ENCODE results near the gene ARID1B.

The ARID1B gene

GRCh38 chr6:156928126-156928525 lies 150.9 kb downstream of the ARID1B start:
- H3K9me3 ChIP-seq (ENCODE audit: control insufficient read depth in 1 of 2, low read length in 2 of 2): no peaks in the 10 kb centered on the region
- no peaks in the 10 kb centered on the region for H3K27me3 ChIP-seq (ENCODE audit: control insufficient read depth in 1 of 2, insufficient read depth in 2 of 2, low read length in 2 of 2)
- no peak overlapping the region for H3K27ac ChIP-seq (ENCODE audit: low read depth, low read length)
- no peak overlapping the region for H3K4me3 ChIP-seq (ENCODE audit: low read depth in 1 of 2, low read length in 2 of 2)
- peaks cover 12 to 22% of the 10 kb centered on the region in 2 donors for H3K4me1 ChIP-seq (ENCODE audit: control insufficient read depth in 1 of 2, insufficient read depth in 2 of 2, low read length in 2 of 2)
- no peaks in the 10 kb centered on the region for H3K36me3 ChIP-seq (ENCODE audit: control insufficient read depth in 1 of 2, insufficient read depth in 2 of 2, low read length in 2 of 2)
- H3K9ac ChIP-seq (ENCODE audit: low read depth in 1 of 2, low read length in 2 of 2): no peak overlapping the region

- H3K4me3 ChIP-seq (ENCODE audit: low read depth in 1 of 2, low read length in 2 of 2): no peak overlapping the region
- no peaks in the 10 kb centered on the region for H3K9me3 ChIP-seq (ENCODE audit: control insufficient read depth in 1 of 2, low read length in 2 of 2)
- peaks cover 21 to 31% of the 10 kb centered on the region in 2 donors for H3K4me1 ChIP-seq (ENCODE audit: control insufficient read depth in 1 of 2, insufficient read depth in 2 of 2, low read length in 2 of 2)
- no peaks in the 10 kb centered on the region for H3K36me3 ChIP-seq (ENCODE audit: control insufficient read depth in 1 of 2, insufficient read depth in 2 of 2, low read length in 2 of 2)
- H3K9ac ChIP-seq (ENCODE audit: low read depth in 1 of 2, low read length in 2 of 2): no peak overlapping the region
- no peaks in the 10 kb centered on the region for H3K27me3 ChIP-seq (ENCODE audit: control insufficient read depth in 1 of 2, insufficient read depth in 2 of 2, low read length in 2 of 2)
- H3K27ac ChIP-seq (ENCODE audit: low read depth, low read length): no peak overlapping the region
These were observed 151.8 kb downstream of the ARID1B start for GRCh38 chr6:156928972-156929371.

DNA sequence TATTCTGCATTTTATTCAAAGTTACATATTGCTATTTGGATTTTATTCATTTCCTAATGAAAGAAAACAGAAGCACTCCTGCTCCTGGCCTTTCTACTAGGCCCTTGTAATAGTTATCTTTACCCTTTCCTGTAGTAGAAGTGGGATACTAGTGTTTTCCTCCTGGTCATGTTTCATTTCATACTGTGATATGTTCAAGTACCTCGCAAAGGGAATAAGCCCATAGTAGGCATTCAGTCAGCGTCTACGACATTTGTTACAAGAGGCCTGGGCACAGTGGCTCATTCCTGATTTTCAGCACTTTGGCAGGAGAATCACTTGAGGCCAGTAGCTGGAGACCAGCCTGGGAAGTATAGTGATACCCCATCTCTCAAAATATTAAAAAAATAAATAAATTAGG lies 154.1 kb downstream of the ARID1B start:
- no peak overlapping the region for H3K9ac ChIP-seq (ENCODE audit: low read depth in 1 of 2, low read length in 2 of 2)
- no peak overlapping the region for H3K4me3 ChIP-seq (ENCODE audit: low read depth in 1 of 2, low read length in 2 of 2)
- no peaks in the 10 kb centered on the region for H3K9me3 ChIP-seq (ENCODE audit: control insufficient read depth in 1 of 2, low read length in 2 of 2)
- no peaks in the 10 kb centered on the region for H3K27me3 ChIP-seq (ENCODE audit: control insufficient read depth in 1 of 2, insufficient read depth in 2 of 2, low read length in 2 of 2)
- H3K4me1 ChIP-seq (ENCODE audit: control insufficient read depth in 1 of 2, insufficient read depth in 2 of 2, low read length in 2 of 2): peaks cover 17 to 29% of the 10 kb centered on the region in 2 donors
- H3K27ac ChIP-seq (ENCODE audit: low read depth, low read length): no peak overlapping the region
- peaks cover 0 to 4% of the 10 kb centered on the region in 2 donors for H3K36me3 ChIP-seq (ENCODE audit: control insufficient read depth in 1 of 2, insufficient read depth in 2 of 2, low read length in 2 of 2)

GRCh38 chr6:156933201-156934068 lies 156.3 kb downstream of the ARID1B start:
- H3K36me3 ChIP-seq (ENCODE audit: control insufficient read depth in 1 of 2, insufficient read depth in 2 of 2, low read length in 2 of 2): peaks cover 0 to 4% of the 10 kb centered on the region in 2 donors
- no peaks in the 10 kb centered on the region for H3K27me3 ChIP-seq (ENCODE audit: control insufficient read depth in 1 of 2, insufficient read depth in 2 of 2, low read length in 2 of 2)
- H3K27ac ChIP-seq (ENCODE audit: low read depth, low read length): no peak overlapping the region
- H3K9me3 ChIP-seq (ENCODE audit: control insufficient read depth in 1 of 2, low read length in 2 of 2): no peaks in the 10 kb centered on the region
- H3K4me3 ChIP-seq (ENCODE audit: low read depth in 1 of 2, low read length in 2 of 2): no peak overlapping the region
- peaks cover 24 to 33% of the 10 kb centered on the region in 2 donors for H3K4me1 ChIP-seq (ENCODE audit: control insufficient read depth in 1 of 2, insufficient read depth in 2 of 2, low read length in 2 of 2)
- no peak overlapping the region for H3K9ac ChIP-seq (ENCODE audit: low read depth in 1 of 2, low read length in 2 of 2)

DNA sequence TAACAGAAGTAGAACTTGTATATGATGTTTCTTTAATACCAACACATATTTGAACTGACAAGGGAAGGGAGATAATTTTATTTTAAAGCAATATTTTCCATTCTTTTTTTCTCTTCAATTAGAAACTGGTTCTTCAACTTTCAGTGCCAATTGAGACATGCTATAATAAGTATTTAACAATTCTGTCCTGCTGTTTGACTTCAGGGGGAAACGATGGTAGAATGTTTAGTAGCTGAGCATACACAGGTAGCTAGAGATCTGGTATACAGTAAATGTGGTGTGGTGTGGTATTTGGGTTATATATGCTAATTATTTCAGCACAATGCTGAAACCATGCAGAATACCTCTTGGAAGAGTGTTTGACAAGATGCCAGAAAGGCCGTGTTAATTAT lies 156.9 kb downstream of the ARID1B start:
- Histone ChIP-seq H3K27me3 (ENCODE audit: control insufficient read depth in 1 of 2, insufficient read depth in 2 of 2, low read length in 2 of 2) (no peaks in the 10 kb centered on the region), H3K4me1 (ENCODE audit: control insufficient read depth in 1 of 2, insufficient read depth in 2 of 2, low read length in 2 of 2) (peaks cover 24 to 39% of the 10 kb centered on the region in 2 donors), H3K4me3 (ENCODE audit: low read depth in 1 of 2, low read length in 2 of 2) (no peak overlapping the region), H3K9ac (ENCODE audit: low read depth in 1 of 2, low read length in 2 of 2) (no peak overlapping the region), H3K9me3 (ENCODE audit: control insufficient read depth in 1 of 2, low read length in 2 of 2) (no peaks in the 10 kb centered on the region), H3K27ac (ENCODE audit: low read depth, low read length) (no peak overlapping the region), H3K36me3 (ENCODE audit: control insufficient read depth in 1 of 2, insufficient read depth in 2 of 2, low read length in 2 of 2) (peaks cover 0 to 4% of the 10 kb centered on the region in 2 donors)

GRCh38 chr6:156935000-156935399 lies 157.8 kb downstream of the ARID1B start:
- H3K27me3 ChIP-seq (ENCODE audit: control insufficient read depth in 1 of 2, insufficient read depth in 2 of 2, low read length in 2 of 2): no peaks in the 10 kb centered on the region
- peaks cover 24 to 43% of the 10 kb centered on the region in 2 donors for H3K4me1 ChIP-seq (ENCODE audit: control insufficient read depth in 1 of 2, insufficient read depth in 2 of 2, low read length in 2 of 2)
- peaks cover 0 to 4% of the 10 kb centered on the region in 2 donors for H3K36me3 ChIP-seq (ENCODE audit: control insufficient read depth in 1 of 2, insufficient read depth in 2 of 2, low read length in 2 of 2)
- H3K9me3 ChIP-seq (ENCODE audit: control insufficient read depth in 1 of 2, low read length in 2 of 2): no peaks in the 10 kb centered on the region
- no peak overlapping the region for H3K9ac ChIP-seq (ENCODE audit: low read depth in 1 of 2, low read length in 2 of 2)
- H3K4me3 ChIP-seq (ENCODE audit: low read depth in 1 of 2, low read length in 2 of 2): no peak overlapping the region
- H3K27ac ChIP-seq (ENCODE audit: low read depth, low read length): no peak overlapping the region

GRCh38 chr6:156938143-156938542 lies 161.0 kb downstream of the ARID1B start:
- H3K4me3 ChIP-seq (ENCODE audit: low read depth in 1 of 2, low read length in 2 of 2): no peak overlapping the region
- peaks cover 26 to 42% of the 10 kb centered on the region in 2 donors for H3K4me1 ChIP-seq (ENCODE audit: control insufficient read depth in 1 of 2, insufficient read depth in 2 of 2, low read length in 2 of 2)
- no peaks in the 10 kb centered on the region for H3K27me3 ChIP-seq (ENCODE audit: control insufficient read depth in 1 of 2, insufficient read depth in 2 of 2, low read length in 2 of 2)
- H3K9me3 ChIP-seq (ENCODE audit: control insufficient read depth in 1 of 2, low read length in 2 of 2): no peaks in the 10 kb centered on the region
- H3K27ac ChIP-seq (ENCODE audit: low read depth, low read length): no peak overlapping the region
- no peak overlapping the region for H3K9ac ChIP-seq (ENCODE audit: low read depth in 1 of 2, low read length in 2 of 2)
- H3K36me3 ChIP-seq (ENCODE audit: control insufficient read depth in 1 of 2, insufficient read depth in 2 of 2, low read length in 2 of 2): peaks cover 0 to 4% of the 10 kb centered on the region in 2 donors

DNA sequence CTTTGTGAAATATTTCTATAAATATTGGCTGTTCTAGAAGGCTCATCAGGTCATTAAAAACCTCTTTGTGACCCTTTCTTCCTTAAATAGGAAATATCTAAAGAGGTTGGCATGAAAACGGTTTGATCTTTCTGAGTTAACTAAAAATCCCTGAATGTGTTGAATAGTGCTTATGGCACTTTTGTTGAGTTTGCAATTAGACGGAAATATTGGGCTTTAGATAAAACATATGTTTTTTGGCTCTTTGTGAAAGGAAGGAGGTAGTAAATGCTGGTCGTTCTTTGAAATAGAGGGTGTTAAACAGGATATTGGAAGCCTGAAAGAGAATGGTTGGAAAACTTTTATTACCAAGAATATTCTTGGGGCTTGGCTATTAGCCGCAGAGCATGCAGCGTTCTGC lies 163.0 kb downstream of the ARID1B start:
- no peak overlapping the region for H3K27ac ChIP-seq (ENCODE audit: low read depth, low read length)
- no peak overlapping the region for H3K4me3 ChIP-seq (ENCODE audit: low read depth in 1 of 2, low read length in 2 of 2)
- H3K9ac ChIP-seq (ENCODE audit: low read depth in 1 of 2, low read length in 2 of 2): no peak overlapping the region
- no peaks in the 10 kb centered on the region for H3K27me3 ChIP-seq (ENCODE audit: control insufficient read depth in 1 of 2, insufficient read depth in 2 of 2, low read length in 2 of 2)
- peaks cover 14 to 28% of the 10 kb centered on the region in 2 donors for H3K4me1 ChIP-seq (ENCODE audit: control insufficient read depth in 1 of 2, insufficient read depth in 2 of 2, low read length in 2 of 2)
- peaks cover 0 to 4% of the 10 kb centered on the region in 2 donors for H3K36me3 ChIP-seq (ENCODE audit: control insufficient read depth in 1 of 2, insufficient read depth in 2 of 2, low read length in 2 of 2)
- H3K9me3 ChIP-seq (ENCODE audit: control insufficient read depth in 1 of 2, low read length in 2 of 2): no peaks in the 10 kb centered on the region

DNA sequence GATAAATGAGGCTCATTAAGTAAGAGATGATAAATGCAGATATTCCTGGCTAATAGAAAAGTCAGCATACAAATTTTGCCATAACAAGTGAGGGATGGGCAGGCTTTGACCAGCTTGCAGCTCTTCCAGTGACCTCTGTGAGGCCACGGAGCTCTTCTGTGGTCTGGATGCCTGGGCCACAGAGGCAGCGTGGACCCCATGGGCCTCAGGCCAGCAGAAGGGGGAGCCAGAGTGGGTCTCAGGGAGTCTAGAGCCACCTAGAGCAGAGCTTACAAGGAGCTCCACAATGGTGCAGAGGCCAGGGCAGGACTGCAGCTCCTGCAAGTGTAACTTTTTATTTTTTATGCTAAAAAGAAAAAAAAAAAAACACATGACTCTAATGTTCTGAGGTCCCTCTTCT lies 165.1 kb downstream of the ARID1B start:
- Histone ChIP-seq H3K36me3 (ENCODE audit: control insufficient read depth in 1 of 2, insufficient read depth in 2 of 2, low read length in 2 of 2) (no peaks in the 10 kb centered on the region), H3K9ac (ENCODE audit: low read depth in 1 of 2, low read length in 2 of 2) (no peak overlapping the region), H3K27ac (ENCODE audit: low read depth, low read length) (no peak overlapping the region), H3K9me3 (ENCODE audit: control insufficient read depth in 1 of 2, low read length in 2 of 2) (no peaks in the 10 kb centered on the region), H3K4me3 (ENCODE audit: low read depth in 1 of 2, low read length in 2 of 2) (no peak overlapping the region), H3K27me3 (ENCODE audit: control insufficient read depth in 1 of 2, insufficient read depth in 2 of 2, low read length in 2 of 2) (no peaks in the 10 kb centered on the region), H3K4me1 (ENCODE audit: control insufficient read depth in 1 of 2, insufficient read depth in 2 of 2, low read length in 2 of 2) (peaks cover 14 to 28% of the 10 kb centered on the region in 2 donors)

GRCh38 chr6:156943166-156943565 lies 166.0 kb downstream of the ARID1B start:
- no peak overlapping the region for H3K27ac ChIP-seq (ENCODE audit: low read depth, low read length)
- no peaks in the 10 kb centered on the region for H3K36me3 ChIP-seq (ENCODE audit: control insufficient read depth in 1 of 2, insufficient read depth in 2 of 2, low read length in 2 of 2)
- no peak overlapping the region for H3K4me3 ChIP-seq (ENCODE audit: low read depth in 1 of 2, low read length in 2 of 2)
- peaks cover 7 to 25% of the 10 kb centered on the region in 2 donors for H3K4me1 ChIP-seq (ENCODE audit: control insufficient read depth in 1 of 2, insufficient read depth in 2 of 2, low read length in 2 of 2)
- no peak overlapping the region for H3K9ac ChIP-seq (ENCODE audit: low read depth in 1 of 2, low read length in 2 of 2)
- H3K27me3 ChIP-seq (ENCODE audit: control insufficient read depth in 1 of 2, insufficient read depth in 2 of 2, low read length in 2 of 2): no peaks in the 10 kb centered on the region
- no peaks in the 10 kb centered on the region for H3K9me3 ChIP-seq (ENCODE audit: control insufficient read depth in 1 of 2, low read length in 2 of 2)
